AG09319 (cell line): ENCODE data around the gene ZXDC.

Source experiments
- DNase-seq: peaks from one replicate; pipeline ENCODE4 v3.0.0-alpha.2; 2010; ENCODE audit warnings: low read depth; ENCODE audit errors: extremely low read depth
- TF ChIP-seq, protein P1 (sequence below): IDR thresholded peaks from 2 replicates; pipeline ENCODE4 v1.5.1; 2011; ENCODE audit warnings: low read depth, mild to moderate bottlenecking, inconsistent platforms, low read length, moderate library complexity

Gene ZXDC

DNA sequence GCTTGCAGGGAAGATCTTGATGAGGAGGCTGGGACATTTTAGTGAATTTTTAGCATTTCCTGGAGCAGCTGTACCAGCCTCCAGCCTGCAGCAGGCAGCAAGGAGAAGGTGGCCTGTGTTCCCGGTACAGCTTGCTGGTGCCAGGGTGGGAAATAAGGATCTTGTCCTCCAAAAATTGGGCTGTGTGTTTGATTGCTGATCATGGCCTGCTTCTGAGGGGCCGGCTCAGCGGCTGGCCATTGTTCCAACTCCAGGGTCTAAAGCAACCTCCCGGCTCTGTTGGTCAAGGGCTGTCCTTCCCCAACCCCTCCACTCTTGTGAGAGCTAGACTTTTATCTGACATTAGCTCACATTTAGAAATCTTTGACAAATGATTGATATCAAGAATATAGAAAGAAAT is 75.9 kb downstream of the ZXDC start:
- TF ChIP-seq, protein P1, sequence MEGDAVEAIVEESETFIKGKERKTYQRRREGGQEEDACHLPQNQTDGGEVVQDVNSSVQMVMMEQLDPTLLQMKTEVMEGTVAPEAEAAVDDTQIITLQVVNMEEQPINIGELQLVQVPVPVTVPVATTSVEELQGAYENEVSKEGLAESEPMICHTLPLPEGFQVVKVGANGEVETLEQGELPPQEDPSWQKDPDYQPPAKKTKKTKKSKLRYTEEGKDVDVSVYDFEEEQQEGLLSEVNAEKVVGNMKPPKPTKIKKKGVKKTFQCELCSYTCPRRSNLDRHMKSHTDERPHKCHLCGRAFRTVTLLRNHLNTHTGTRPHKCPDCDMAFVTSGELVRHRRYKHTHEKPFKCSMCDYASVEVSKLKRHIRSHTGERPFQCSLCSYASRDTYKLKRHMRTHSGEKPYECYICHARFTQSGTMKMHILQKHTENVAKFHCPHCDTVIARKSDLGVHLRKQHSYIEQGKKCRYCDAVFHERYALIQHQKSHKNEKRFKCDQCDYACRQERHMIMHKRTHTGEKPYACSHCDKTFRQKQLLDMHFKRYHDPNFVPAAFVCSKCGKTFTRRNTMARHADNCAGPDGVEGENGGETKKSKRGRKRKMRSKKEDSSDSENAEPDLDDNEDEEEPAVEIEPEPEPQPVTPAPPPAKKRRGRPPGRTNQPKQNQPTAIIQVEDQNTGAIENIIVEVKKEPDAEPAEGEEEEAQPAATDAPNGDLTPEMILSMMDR, result no peak
- no peak for DNase-seq

DNA sequence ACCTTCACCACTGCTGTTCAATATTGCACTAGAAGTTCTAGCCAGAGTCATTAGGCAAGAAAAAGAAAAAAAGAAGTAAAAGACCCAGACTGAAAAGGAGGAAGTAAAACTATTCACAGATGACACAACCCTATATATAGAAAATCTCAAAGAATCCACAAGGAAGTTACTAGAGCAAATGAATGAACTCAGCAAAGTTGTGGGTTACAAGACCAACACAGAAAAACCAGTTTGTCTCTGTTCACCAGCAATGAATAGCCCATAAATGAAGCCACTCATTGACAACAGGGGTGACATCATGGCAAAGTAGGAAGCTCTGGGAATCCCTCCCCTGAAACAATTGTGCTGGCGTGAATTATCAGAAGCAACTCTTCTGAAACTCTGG is 76.3 kb downstream of the ZXDC start:
- DNase-seq, result no peak
- TF ChIP-seq, protein P1, result no peak

DNA sequence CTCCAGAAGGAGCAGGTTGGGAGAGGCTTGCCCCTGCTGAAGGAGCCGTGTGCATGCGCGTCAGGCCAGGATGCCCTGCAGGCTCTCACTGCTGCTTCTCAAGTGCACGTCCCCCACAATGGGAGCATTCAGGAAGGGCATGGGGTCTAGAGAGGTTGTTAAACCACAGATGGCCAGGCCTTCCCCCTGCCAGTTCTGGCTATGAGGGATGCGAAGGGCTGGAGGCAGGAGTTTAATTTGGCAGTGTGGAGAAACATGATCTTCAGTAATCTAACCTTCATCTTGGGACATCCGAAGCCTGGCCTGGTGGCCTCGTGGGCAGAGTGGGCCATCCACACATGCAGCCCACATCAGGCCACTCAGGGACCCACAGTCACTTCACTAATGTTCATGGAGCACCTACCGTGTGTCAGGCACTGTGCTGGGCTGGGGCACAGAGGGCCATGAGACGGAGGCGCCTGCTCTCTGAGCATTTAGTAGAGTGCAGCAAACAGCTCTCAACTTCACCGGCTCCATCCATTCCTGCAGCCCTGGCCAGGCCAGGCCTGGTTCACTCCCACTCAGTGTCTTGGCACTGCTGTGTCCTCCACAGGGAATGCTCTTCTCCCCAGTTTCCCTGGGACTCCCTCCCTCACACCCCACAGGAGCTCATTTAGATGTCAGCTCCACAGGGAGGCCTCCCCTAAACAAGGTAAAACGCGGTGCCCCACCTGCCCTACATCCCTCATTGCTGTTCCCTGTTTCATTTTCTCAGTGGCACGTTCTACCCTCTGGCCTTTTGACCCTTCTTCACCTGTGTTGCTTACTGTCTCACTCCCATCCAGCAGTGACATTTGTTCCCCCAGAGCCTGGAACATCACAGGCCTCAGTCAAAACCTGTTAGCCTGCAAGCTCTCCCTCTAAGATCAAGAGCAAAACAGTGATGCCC is 77.0 kb downstream of the ZXDC start:
- DNase-seq, result no peak
- TF ChIP-seq, protein P1, result no peak

DNA sequence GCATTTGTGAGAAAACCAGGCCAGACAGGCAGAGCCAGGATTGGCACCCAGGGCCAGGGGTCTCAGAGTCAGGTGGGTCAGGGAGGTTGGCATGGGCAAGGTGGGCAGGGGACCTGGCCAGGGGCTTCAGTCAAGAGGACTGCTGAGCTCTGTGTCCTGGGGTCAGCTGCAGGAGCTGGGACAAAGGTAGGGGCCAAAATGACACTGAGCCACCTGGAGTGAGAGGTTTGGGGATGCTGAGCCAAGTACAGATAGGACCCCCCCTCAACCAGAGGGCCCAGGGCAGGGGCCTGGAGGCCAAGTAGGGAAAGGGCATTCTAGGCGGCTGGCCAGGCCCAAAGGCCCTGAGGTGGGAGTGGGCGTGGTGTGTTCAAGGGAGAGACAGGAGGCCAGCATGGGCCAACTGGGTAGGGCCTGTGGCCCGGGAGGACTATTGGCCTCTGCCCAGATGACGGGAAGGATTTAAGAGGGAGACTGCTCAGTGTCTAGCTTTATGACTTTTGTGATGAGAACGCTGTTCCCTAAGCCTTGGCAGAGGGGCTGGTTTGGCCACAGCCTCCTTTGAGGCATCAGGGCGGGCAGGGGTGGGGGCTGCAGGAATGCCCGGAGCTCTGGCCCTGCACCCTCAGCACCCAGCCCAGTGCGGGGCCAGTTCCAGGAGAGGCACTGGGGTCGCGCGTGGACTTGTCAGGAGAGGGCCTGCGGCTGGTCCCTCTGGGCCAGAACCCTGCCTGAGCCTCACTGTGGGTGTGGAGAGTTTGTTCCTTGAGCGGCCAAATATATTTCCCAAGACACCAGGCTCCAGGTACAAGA is 77.9 kb downstream of the ZXDC start:
- TF ChIP-seq, protein P1, result no peak
- no peak for DNase-seq

DNA sequence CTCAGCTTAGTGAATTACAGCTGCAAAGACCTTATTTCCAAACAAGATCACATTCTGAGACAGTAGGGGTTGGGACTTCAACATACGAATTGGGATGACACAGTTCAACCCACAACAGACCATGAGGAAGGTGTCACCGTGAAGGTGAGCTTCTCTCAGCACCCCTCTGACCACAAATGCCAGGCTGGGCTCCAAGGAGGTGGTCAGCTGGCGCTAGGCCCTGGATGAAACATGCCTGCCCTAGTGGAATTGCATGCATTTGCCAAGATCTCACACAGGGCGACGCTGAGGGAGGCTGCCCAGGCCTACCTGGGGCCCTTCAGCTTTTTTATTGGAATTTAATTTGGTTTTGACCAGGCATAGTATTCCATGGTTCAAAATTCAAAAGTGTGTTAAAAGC is 79.2 kb downstream of the ZXDC start:
- DNase-seq, result no peak
- TF ChIP-seq, protein P1, result no peak

DNA sequence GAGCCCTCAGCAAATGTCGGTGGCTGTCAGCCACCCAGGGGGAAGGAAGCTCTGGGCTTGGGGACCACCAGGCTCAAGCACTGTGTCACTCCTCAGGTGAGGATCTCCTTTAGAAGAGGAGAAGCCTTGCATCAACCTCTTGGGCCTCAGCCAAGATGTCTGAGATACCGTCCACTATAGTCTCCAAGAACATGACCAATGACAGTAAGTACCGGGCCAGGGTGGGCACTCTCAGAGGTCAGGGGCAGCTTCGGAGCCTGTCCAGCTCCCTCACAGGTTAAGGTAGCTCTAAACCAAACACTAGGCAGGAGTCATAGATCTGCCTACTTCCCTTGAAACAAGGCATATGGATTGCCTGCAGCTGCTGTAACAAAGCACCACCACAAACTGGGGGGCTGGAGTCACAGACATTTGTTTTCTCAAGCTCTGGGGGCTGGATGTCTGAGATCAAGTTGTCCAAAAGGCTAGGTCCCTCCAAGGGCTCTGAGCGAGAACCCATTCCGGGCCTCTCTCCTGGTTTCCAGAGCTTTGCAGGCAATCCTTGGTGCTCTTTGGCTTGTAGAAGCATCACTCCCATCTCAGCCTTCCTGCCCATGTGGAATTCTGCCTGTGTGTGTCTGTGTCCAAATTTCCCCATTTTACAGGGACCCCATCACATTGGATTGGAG is 79.7 kb downstream of the ZXDC start:
- DNase-seq, result no peak
- TF ChIP-seq, protein P1, result no peak
